AG04450 (cell line): ENCODE data around the gene TSSC4. TPM values are rescaled to one million over a fixed set of nuclear protein-coding genes. Genes with fewer than 3 reads are reported as not detected.

Source experiments
- CTCF ChIA-PET: fragments of 300-600, 350-600 bp; formaldehyde crosslinking; extraction: SDS; loops from one replicate; lab custom pipeline; 2022; ENCODE audit warnings: antibody characterized with exemption, inconsistent platforms; lab: Charles Lee
- POLR2A ChIA-PET: fragments of 350-600 bp; formaldehyde crosslinking; extraction: SDS; loops from one replicate; lab custom pipeline; 2021; ENCODE audit warnings: antibody characterized with exemption, inconsistent platforms; lab: Yijun Ruan, JAX
- DNase-seq: peaks from one replicate; pipeline ENCODE4 v3.0.0-alpha.2; 2011; ENCODE audit warnings: low read depth, low spot score
- H3K27ac ChIP-seq: one replicate; pipeline ENCODE4 v1.5.1; 2012; ENCODE audit warnings: low read depth, low read length, control low read depth
- H3K27me3 ChIP-seq: one replicate; pipeline ENCODE4 v1.6.0; 2012; ENCODE audit warnings: low read length; ENCODE audit not compliant: control insufficient read depth, insufficient read depth
- H3K4me3 ChIP-seq: 2 replicates; pipeline ENCODE4 v1.5.1; 2011; ENCODE audit warnings: mild to moderate bottlenecking, low read depth, low read length, control low read depth
- H3K9me3 ChIP-seq: 2 replicates; pipeline ENCODE4 v1.5.1; 2012; ENCODE audit warnings: low read length; ENCODE audit not compliant: control insufficient read depth, insufficient read depth
- CTCF ChIP-seq: IDR thresholded peaks from 2 replicates; pipeline ENCODE4 v1.5.1; 2011; ENCODE audit warnings: low read depth, low read length, control low read depth, inconsistent platforms
- polyA plus RNA-seq: library from polyadenylated mRNA; depleted of rRNA; stranded (reverse); fragments of >200 nt; gene quantifications from 2 replicates; pipeline ENCODE4 v1.2.3, GENCODE V29; 2011

The TSSC4 gene
- polyA plus RNA-seq, 1 experiment, result 13.3 TPM

GRCh38 chr11:2391181-2391975 lies 9.2 kb upstream of the TSSC4 start:
- H3K27ac ChIP-seq, result peak overlapping the region; percentile 73
- H3K27me3 ChIP-seq, result no peaks in the 10 kb centered on the region
- no peaks in the 10 kb centered on the region; the same call in 1 of the 2 replicates for H3K9me3 ChIP-seq
- TF ChIP-seq CTCF, result no peak
- DNase-seq, result no peak
- ChIA-PET POLR2A (interaction anchor here (0.7 to 1.5 kb wide), 6 partner anchors 8 to 17 kb away, joined by 4 to 27 read pairs (median 6); partner anchors contain the start of genes CD81 and TSSC4), CTCF (interaction anchor here (0.9 to 1.7 kb wide), 2 partner anchors 194 to 197 kb away, joined by 4 to 5 read pairs; no protein-coding TSS in a partner anchor)
- H3K4me3 ChIP-seq, result no peak overlapping the region

GRCh38 chr11:2392241-2392959 lies 8.2 kb upstream of the TSSC4 start:
- POLR2A ChIA-PET, result no interaction called here
- Histone ChIP-seq H3K4me3 (no peak overlapping the region), H3K27ac (no peak overlapping the region), H3K9me3 (no peaks in the 10 kb centered on the region; the same call in 1 of the 2 replicates), H3K27me3 (no peaks in the 10 kb centered on the region)
- no peak for TF ChIP-seq CTCF
- CTCF ChIA-PET, result interaction anchor here (0.6 to 0.8 kb wide), 2 partner anchors 9 to 27 kb away, joined by 3 read pairs; partner anchors contain the start of gene TSSC4
- no peak for DNase-seq

- Histone ChIP-seq H3K9me3 (no peaks in the 10 kb centered on the region; the same call in 1 of the 2 replicates), H3K4me3 (no peak overlapping the region), H3K27me3 (no peaks in the 10 kb centered on the region), H3K27ac (no peak overlapping the region)
- ChIA-PET CTCF (no interaction called here), POLR2A (no interaction called here)
- no peak for TF ChIP-seq CTCF
- DNase-seq, result no peak
Measured at GRCh38 chr11:2393111-2393868, 7.3 kb upstream of the TSSC4 start.

- ChIA-PET POLR2A (no interaction called here), CTCF (no interaction called here)
- no peak overlapping the region for H3K27ac ChIP-seq
- H3K4me3 ChIP-seq, result no peak overlapping the region
- no peak for TF ChIP-seq CTCF
- H3K27me3 ChIP-seq, result no peaks in the 10 kb centered on the region
- H3K9me3 ChIP-seq, result no peaks in the 10 kb centered on the region; the same call in 1 of the 2 replicates
- no peak for DNase-seq
Measured at GRCh38 chr11:2393941-2394817, 6.4 kb upstream of the TSSC4 start.
